Esophagus squamous epithelium (tissue), 5 donors: ENCODE results near the gene SGSH. TPM values are rescaled to one million over a fixed set of nuclear protein-coding genes. Genes with fewer than 3 reads are reported as not detected.
A peak's percentile ranks its signal among the peaks of the same experiment; 100 is the strongest.

ENCODE experiments used
- DNase-seq: peaks from one replicate; lab custom pipeline; 2025; lab: John Stamatoyannopoulos, UW
- H3K27ac ChIP-seq, 4 donors: fragments of 200-600 bp; sonication (generic); one replicate each; pipeline ENCODE4 v1.5.1; 2016 to 2019; ENCODE audit warnings: mild to moderate bottlenecking in 1 of 4
- H3K27me3 ChIP-seq, 4 donors: fragments of 200-600 bp; sonication (generic); 1 replicate in 3 of 4; 2 replicates in 1 of 4; pipeline versions ENCODE4 v1.5.1 to v1.6.0; 2017 to 2021; ENCODE audit warnings: antibody characterized with exemption in 1 of 4
- H3K36me3 ChIP-seq, 3 donors: fragments of 200-600 bp; sonication (generic); one replicate each; pipeline ENCODE4 v1.5.1; 2016 to 2019
- H3K4me1 ChIP-seq, 3 donors: fragments of 200-600 bp; sonication (generic); one replicate each; pipeline ENCODE4 v1.5.1; 2017 to 2019
- H3K4me3 ChIP-seq, 4 donors: fragments of 200-600 bp; sonication (generic); 1 replicate in 3 of 4; 2 replicates in 1 of 4; pipeline ENCODE4 v1.5.1; 2016 to 2019; ENCODE audit warnings: mild to moderate bottlenecking in 2 of 4, moderate library complexity in 1 of 4
- H3K9me3 ChIP-seq, 3 donors: fragments of 200-600 bp; sonication (generic); one replicate each; pipeline ENCODE4 v1.5.1; 2016 to 2019
- CTCF ChIP-seq, 6 experiments: fragments of 450-650 bp in 4 of 6; fragments of 200-600 bp in 2 of 6; sonication (generic) in 2 of 6; IDR thresholded peaks; one replicate each; pipeline ENCODE4 v1.5.1; 2016 to 2019; ENCODE audit warnings: antibody characterized with exemption in 6 of 6, mild to moderate bottlenecking in 4 of 6, moderate library complexity in 4 of 6
- POLR2A ChIP-seq, 4 donors: fragments of 450-650 bp; IDR thresholded peaks; one replicate each; pipeline ENCODE4 v1.6.1; 2017; ENCODE audit warnings: antibody characterized with exemption in 4 of 4, mild to moderate bottlenecking in 4 of 4, moderate library complexity in 3 of 4
- WGBS, 2 donors: methylation state at CpG; one replicate each; pipeline ENCODE4 v1.1.5; 2018; 5-methylcytosine and 5-hydroxymethylcytosine counted together
- intact Hi-C: fragments of 100-400 bp; cut with DNase I; formaldehyde crosslinking; loops from one replicate; pipeline ENCODE4 v1.15.0; 2022
- total RNA-seq, 4 donors: library from RNA; depleted of rRNA; stranded (reverse); fragments of >200 nt; gene quantifications; one replicate each; pipeline ENCODE4 v1.1.0, GENCODE V29; 2016
- donor health status: DM: yes; HTN: yes; CAD: no.

Gene SGSH
- total RNA-seq, 4 donors from 2014 or later: 8.7 to 18.7 (median 12.9) TPM

GRCh38 chr17:80223838-80224497 lies 3.8 kb upstream of the SGSH start:
- Histone ChIP-seq H3K27ac (no peak overlapping the region), H3K9me3 (no peaks in the 10 kb centered on the region), H3K4me1 (peaks cover 10 to 38% (median 19%) of the 10 kb centered on the region in 3 donors), H3K27me3 (no peaks in the 10 kb centered on the region), H3K36me3 (peaks cover 0 to 37% (median 0%) of the 10 kb centered on the region in 3 donors), H3K4me3 (no peak overlapping the region)
- no peak for DNase-seq
- TF ChIP-seq POLR2A (IDR thresholded peaks at IDR 0.05) (no peak), CTCF (IDR thresholded peaks at IDR 0.05) (no peak)
- intact Hi-C loops: no loop called here
- WGBS, 2 donors: 91 to 95% methylated on average over 11 of the region's 11 CpGs

DNA sequence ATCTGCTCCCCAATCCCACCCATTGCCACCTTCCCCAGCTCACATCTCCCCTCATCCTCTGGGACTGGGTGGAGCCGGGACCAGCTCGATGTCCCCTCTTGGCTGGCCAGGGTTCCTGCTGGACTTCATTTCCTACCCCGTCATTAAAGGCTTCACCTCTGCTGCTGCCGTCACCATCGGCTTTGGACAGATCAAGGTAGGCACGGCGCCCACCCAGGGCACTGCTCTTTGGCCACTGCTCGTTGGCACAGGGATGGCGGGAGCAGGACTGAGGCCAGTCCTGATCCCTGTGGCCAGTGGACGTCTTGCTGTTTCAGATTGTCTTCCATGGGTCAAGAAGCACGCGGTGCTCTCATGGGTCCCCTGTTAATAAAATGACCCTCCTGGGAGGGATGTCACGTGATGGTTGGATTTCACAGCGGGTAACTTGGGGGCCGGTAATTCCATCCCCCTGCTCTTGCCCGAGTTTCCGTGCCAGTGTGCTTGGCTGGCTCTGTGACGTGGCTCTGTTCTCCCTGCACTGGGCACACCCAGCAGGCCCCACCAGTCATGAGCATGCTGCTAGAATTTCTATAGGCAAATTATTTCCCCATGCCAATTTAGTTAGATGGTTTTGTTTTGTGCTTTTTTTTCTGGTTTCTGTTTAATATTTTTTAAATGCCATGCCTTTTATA lies 3.1 kb upstream of the SGSH start:
- H3K27me3 ChIP-seq: no peaks in the 10 kb centered on the region
- H3K27ac ChIP-seq: no peak overlapping the region
- H3K4me3 ChIP-seq: no peak overlapping the region
- intact Hi-C loops: no loop called here
- TF ChIP-seq CTCF (IDR thresholded peaks at IDR 0.05): no peak
- no peak for TF ChIP-seq POLR2A (IDR thresholded peaks at IDR 0.05)
- H3K36me3 ChIP-seq: peaks cover 0 to 30% (median 0%) of the 10 kb centered on the region in 3 donors
- no peak for DNase-seq
- no peaks in the 10 kb centered on the region for H3K9me3 ChIP-seq
- WGBS, 2 donors: 81 to 90% methylated on average over 8 to 13 of the region's 18 CpGs
- H3K4me1 ChIP-seq: peaks cover 10 to 45% (median 26%) of the 10 kb centered on the region in 3 donors

DNA sequence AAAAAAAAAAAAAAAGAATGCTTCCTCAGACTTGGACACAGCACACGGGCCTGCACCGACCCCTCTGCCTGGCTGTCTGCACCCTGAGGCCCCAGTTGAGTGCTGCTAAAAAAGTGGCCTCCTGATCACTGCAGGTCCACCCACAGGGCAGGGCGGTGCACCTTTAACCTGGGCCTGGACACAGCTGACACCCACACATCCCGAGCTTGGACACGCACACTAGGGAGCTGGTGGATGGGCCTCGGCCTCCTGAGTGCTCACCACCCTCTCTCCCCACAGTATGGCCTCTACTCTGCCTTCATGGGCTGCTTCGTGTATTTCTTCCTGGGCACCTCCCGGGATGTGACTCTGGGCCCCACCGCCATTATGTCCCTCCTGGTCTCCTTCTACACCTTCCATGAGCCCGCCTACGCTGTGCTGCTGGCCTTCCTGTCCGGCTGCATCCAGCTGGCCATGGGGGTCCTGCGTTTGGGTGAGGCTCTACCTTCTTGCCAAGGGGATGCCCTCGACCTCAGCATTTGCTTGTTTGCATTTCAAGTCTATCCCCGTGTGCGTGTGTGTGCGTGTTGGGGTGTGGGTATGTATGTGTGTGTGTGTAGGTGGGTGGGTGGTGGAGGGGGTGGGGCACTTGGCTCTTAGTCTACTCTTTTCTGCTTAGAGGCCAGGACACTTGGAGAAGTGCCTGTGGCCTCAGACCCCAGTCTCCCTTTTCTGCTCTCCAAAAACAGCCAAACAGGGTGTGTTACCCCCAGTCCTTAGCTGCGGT lies 2.4 kb upstream of the SGSH start:
- TF ChIP-seq POLR2A (IDR thresholded peaks at IDR 0.05) (no peak), CTCF (IDR thresholded peaks at IDR 0.05) (no peak)
- intact Hi-C loops: no loop called here
- H3K27me3 ChIP-seq: no peaks in the 10 kb centered on the region
- no peak overlapping the region for H3K27ac ChIP-seq
- WGBS, 2 donors: 90 to 91% methylated on average over 15 to 18 of the region's 18 CpGs
- no peaks in the 10 kb centered on the region for H3K9me3 ChIP-seq
- DNase-seq: no peak
- H3K36me3 ChIP-seq: peaks cover 0 to 30% (median 0%) of the 10 kb centered on the region in 3 donors
- H3K4me3 ChIP-seq: no peak overlapping the region
- H3K4me1 ChIP-seq: peaks cover 10 to 52% (median 26%) of the 10 kb centered on the region in 3 donors

DNA sequence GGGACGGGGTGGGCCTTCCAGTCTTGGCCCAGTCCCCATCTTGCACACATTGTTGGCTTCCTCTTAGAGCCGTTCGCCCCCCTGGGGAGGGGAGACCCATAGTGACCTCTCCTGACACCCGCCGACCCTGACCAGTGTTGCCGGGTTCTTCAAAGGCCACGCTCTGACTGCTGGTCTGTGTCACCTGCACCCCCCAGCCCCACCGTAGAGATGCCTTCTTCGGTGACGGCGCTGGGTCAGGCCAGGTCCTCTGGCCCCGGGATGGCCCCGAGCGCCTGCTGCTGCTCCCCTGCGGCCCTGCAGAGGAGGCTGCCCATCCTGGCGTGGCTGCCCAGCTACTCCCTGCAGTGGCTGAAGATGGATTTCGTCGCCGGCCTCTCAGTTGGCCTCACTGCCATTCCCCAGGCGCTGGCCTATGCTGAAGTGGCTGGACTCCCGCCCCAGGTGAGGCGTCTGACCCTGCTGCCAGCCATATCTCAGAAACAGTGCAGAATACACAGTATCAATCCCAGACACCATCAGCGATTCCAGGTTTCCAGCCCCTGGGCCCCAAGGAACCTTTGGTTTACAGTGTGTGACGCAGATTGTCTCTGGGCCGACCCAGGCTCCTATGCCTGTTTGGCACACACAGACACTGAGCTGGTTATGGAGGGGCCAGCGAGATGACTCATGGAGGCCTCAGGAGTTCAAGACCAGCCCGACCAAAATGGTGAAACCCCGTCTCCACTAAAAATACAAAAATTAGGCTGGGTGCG lies 1.4 kb upstream of the SGSH start:
- no peaks in the 10 kb centered on the region for H3K9me3 ChIP-seq
- peak overlapping the region in 2 of 4 donors; percentile 85 to 87 for H3K27ac ChIP-seq
- H3K27me3 ChIP-seq: no peaks in the 10 kb centered on the region
- DNase-seq: no peak
- H3K4me1 ChIP-seq: peaks cover 10 to 54% (median 26%) of the 10 kb centered on the region in 3 donors
- peak overlapping the region in 3 of 4 donors; percentile 77 to 96 (median 85) for H3K4me3 ChIP-seq
- H3K36me3 ChIP-seq: peaks cover 0 to 32% (median 0%) of the 10 kb centered on the region in 3 donors
- intact Hi-C loops: no loop called here
- no peak for TF ChIP-seq CTCF (IDR thresholded peaks at IDR 0.05)
- TF ChIP-seq POLR2A (IDR thresholded peaks at IDR 0.05): no peak
- WGBS, 2 donors: 81 to 87% methylated on average over 9 to 14 of the region's 29 CpGs
